OCI-LY3 (cell line): ENCODE data around the gene CYP4F11.

Experiments used
- EZH2phosphoT487 ChIP-seq: fragments of 200-600 bp; shearing (Covaris generic); IDR thresholded peaks from 2 replicates; pipeline ENCODE4 v1.6.1; 2018; ENCODE audit warnings: antibody characterized with exemption, mixed run types, low read depth
- TF ChIP-seq, protein P1 (sequence below): fragments of 200-600, 300-600 bp; sonication (generic); IDR thresholded peaks from 2 replicates; pipeline ENCODE4 v1.5.1; 2014; ENCODE audit warnings: antibody characterized with exemption, low read length, low read depth

- TF ChIP-seq, protein P1, sequence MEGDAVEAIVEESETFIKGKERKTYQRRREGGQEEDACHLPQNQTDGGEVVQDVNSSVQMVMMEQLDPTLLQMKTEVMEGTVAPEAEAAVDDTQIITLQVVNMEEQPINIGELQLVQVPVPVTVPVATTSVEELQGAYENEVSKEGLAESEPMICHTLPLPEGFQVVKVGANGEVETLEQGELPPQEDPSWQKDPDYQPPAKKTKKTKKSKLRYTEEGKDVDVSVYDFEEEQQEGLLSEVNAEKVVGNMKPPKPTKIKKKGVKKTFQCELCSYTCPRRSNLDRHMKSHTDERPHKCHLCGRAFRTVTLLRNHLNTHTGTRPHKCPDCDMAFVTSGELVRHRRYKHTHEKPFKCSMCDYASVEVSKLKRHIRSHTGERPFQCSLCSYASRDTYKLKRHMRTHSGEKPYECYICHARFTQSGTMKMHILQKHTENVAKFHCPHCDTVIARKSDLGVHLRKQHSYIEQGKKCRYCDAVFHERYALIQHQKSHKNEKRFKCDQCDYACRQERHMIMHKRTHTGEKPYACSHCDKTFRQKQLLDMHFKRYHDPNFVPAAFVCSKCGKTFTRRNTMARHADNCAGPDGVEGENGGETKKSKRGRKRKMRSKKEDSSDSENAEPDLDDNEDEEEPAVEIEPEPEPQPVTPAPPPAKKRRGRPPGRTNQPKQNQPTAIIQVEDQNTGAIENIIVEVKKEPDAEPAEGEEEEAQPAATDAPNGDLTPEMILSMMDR = no peak
- TF ChIP-seq EZH2phosphoT487 = no peak
Measured at GRCh38 chr19:15885919-15886318, 48.4 kb downstream of the CYP4F11 start.
